ENCODE data around the gene GALNT9. TPM values are rescaled to one million over a fixed set of nuclear protein-coding genes. Genes with fewer than 3 reads are reported as not detected.

Gene GALNT9
- total RNA-seq, 8 experiments from 2014 or later: 0.40 to 23.8 (median 1.3) TPM

GRCh38 chr12:132295101-132295526 is 34.3 kb downstream of the GALNT9 start:
- in situ Hi-C loops (cut with MboI; ENCODE audit: low pct_unique_long_range_greater_than_20kb in 2 of 9, low sequenced_read_pairs in 9 of 9, unreplicated experiment in 9 of 9): no loop called here
- ATAC-seq (replicated peaks in 6 of 8): no peak
- Histone ChIP-seq H3K4me1 (replicated peaks in 1 of 2) (no peaks in the 10 kb centered on the region), H3K4me3 (no peak overlapping the region), H3K27ac (no peak overlapping the region)
- WGBS, 10 experiments: 46 to 80% methylated on average over 3 of the region's 18 CpGs; no CpG with 5 or more reads in 8 of the 10 experiments

- Histone ChIP-seq H3K4me3 (no peak overlapping the region), H3K4me1 (replicated peaks in 1 of 2) (no peaks in the 10 kb centered on the region), H3K27ac (no peak overlapping the region)
- in situ Hi-C loops (cut with MboI; ENCODE audit: low pct_unique_long_range_greater_than_20kb in 2 of 9, low sequenced_read_pairs in 9 of 9, unreplicated experiment in 9 of 9): no loop called here
- WGBS, 10 experiments: 19 to 50% (median 20%) methylated on average over 1 to 4 of the region's 24 CpGs; no CpG with 5 or more reads in 7 of the 10 experiments
- no peak for ATAC-seq (replicated peaks in 6 of 8)
Measured at GRCh38 chr12:132294121-132295034, 35.0 kb downstream of the GALNT9 start.

- ATAC-seq (replicated peaks in 6 of 8): no peak
- H3K4me1 ChIP-seq (replicated peaks in 1 of 2): no peaks in the 10 kb centered on the region
- H3K27ac ChIP-seq: no peak overlapping the region
- 20 to 100% (median 73%) methylated on average over 1 to 11 of the region's 33 CpGs; no CpG with 5 or more reads in 4 of the 10 experiments for WGBS, 10 experiments
- in situ Hi-C loops (cut with MboI; ENCODE audit: low pct_unique_long_range_greater_than_20kb in 2 of 9, low sequenced_read_pairs in 9 of 9, unreplicated experiment in 9 of 9): no loop called here
- H3K4me3 ChIP-seq: no peak overlapping the region
Measured at GRCh38 chr12:132292328-132293319, 36.8 kb downstream of the GALNT9 start.

GRCh38 chr12:132291402-132292175 is 37.8 kb downstream of the GALNT9 start:
- H3K4me1 ChIP-seq (replicated peaks in 1 of 2): no peaks in the 10 kb centered on the region
- in situ Hi-C loops (cut with MboI; ENCODE audit: low pct_unique_long_range_greater_than_20kb in 2 of 9, low sequenced_read_pairs in 9 of 9, unreplicated experiment in 9 of 9): no loop called here
- H3K4me3 ChIP-seq: no peak overlapping the region
- no peak overlapping the region for H3K27ac ChIP-seq
- WGBS, 10 experiments: 48 to 90% (median 73%) methylated on average over 2 to 6 of the region's 30 CpGs; no CpG with 5 or more reads in 7 of the 10 experiments
- no peak for ATAC-seq (replicated peaks in 6 of 8)

- WGBS, 10 experiments: 90 to 91% methylated on average over 4 of the region's 12 CpGs; no CpG with 5 or more reads in 8 of the 10 experiments
Measured at GRCh38 chr12:132290203-132290540, 39.2 kb downstream of the GALNT9 start.

GRCh38 chr12:132289356-132290202 is 39.8 kb downstream of the GALNT9 start:
- H3K4me1 ChIP-seq (replicated peaks in 1 of 2): peaks cover 0 to 10% of the 10 kb centered on the region in 2 donors
- no peak for ATAC-seq (replicated peaks in 6 of 8)
- WGBS, 10 experiments: 5 to 50% (median 17%) methylated on average over 2 to 10 of the region's 19 CpGs; no CpG with 5 or more reads in 2 of the 10 experiments
- no peak overlapping the region for H3K27ac ChIP-seq
- H3K4me3 ChIP-seq: no peak overlapping the region
- in situ Hi-C loops (cut with MboI; ENCODE audit: low pct_unique_long_range_greater_than_20kb in 2 of 9, low sequenced_read_pairs in 9 of 9, unreplicated experiment in 9 of 9): no loop called here

More at GRCh38 chr12:132290203-132290540, 39.2 kb downstream of the GALNT9 start:
- H3K4me3 ChIP-seq: no peak overlapping the region
- ATAC-seq (replicated peaks in 6 of 8): no peak
- no peak overlapping the region for H3K27ac ChIP-seq
- peaks cover 0 to 7% of the 10 kb centered on the region in 2 donors for H3K4me1 ChIP-seq (replicated peaks in 1 of 2)
- in situ Hi-C loops (cut with MboI; ENCODE audit: low pct_unique_long_range_greater_than_20kb in 2 of 9, low sequenced_read_pairs in 9 of 9, unreplicated experiment in 9 of 9): no loop called here

GRCh38 chr12:132288516-132289215 is 40.7 kb downstream of the GALNT9 start:
- no peak for ATAC-seq (replicated peaks in 6 of 8)
- Histone ChIP-seq H3K4me3 (no peak overlapping the region), H3K27ac (no peak overlapping the region), H3K4me1 (replicated peaks in 1 of 2) (peaks cover 0 to 10% of the 10 kb centered on the region in 2 donors)
- 20 to 100% (median 63%) methylated on average over 1 to 28 of the region's 37 CpGs for WGBS, 10 experiments
- in situ Hi-C loops (cut with MboI; ENCODE audit: low pct_unique_long_range_greater_than_20kb in 2 of 9, low sequenced_read_pairs in 9 of 9, unreplicated experiment in 9 of 9): no loop called here

GRCh38 chr12:132287391-132288238 is 41.8 kb downstream of the GALNT9 start:
- no peak for ATAC-seq (replicated peaks in 6 of 8)
- Histone ChIP-seq H3K4me3 (no peak overlapping the region), H3K4me1 (replicated peaks in 1 of 2) (peaks cover 0 to 10% of the 10 kb centered on the region in 2 donors), H3K27ac (no peak overlapping the region)
- WGBS, 10 experiments: 33 to 98% (median 59%) methylated on average over 1 to 8 of the region's 36 CpGs; no CpG with 5 or more reads in 2 of the 10 experiments
- in situ Hi-C loops (cut with MboI; ENCODE audit: low pct_unique_long_range_greater_than_20kb in 2 of 9, low sequenced_read_pairs in 9 of 9, unreplicated experiment in 9 of 9): no loop called here

- in situ Hi-C loops (cut with MboI; ENCODE audit: low pct_unique_long_range_greater_than_20kb in 2 of 9, low sequenced_read_pairs in 9 of 9, unreplicated experiment in 9 of 9): no loop called here
- Histone ChIP-seq H3K4me3 (no peak overlapping the region), H3K27ac (no peak overlapping the region), H3K4me1 (replicated peaks in 1 of 2) (peaks cover 0 to 10% of the 10 kb centered on the region in 2 donors)
- ATAC-seq (replicated peaks in 6 of 8): peak in 3 of 8 experiments; percentile 22 to 47 (median 35)
- WGBS, 10 experiments: 20 to 100% (median 85%) methylated on average over 1 to 7 of the region's 23 CpGs; no CpG with 5 or more reads in 6 of the 10 experiments
Measured at GRCh38 chr12:132286912-132287311, 42.5 kb downstream of the GALNT9 start.

- in situ Hi-C loops (cut with MboI; ENCODE audit: low pct_unique_long_range_greater_than_20kb in 2 of 9, low sequenced_read_pairs in 9 of 9, unreplicated experiment in 9 of 9): no loop called here
- 27 to 100% (median 40%) methylated on average over 1 to 5 of the region's 51 CpGs; no CpG with 5 or more reads in 5 of the 10 experiments for WGBS, 10 experiments
- peak; percentile 74 to 94 (median 84) for ATAC-seq (replicated peaks in 6 of 8)
- no peak overlapping the region for H3K4me3 ChIP-seq
- H3K4me1 ChIP-seq (replicated peaks in 1 of 2): peaks cover 0 to 10% of the 10 kb centered on the region in 2 donors
- H3K27ac ChIP-seq: no peak overlapping the region
Measured at GRCh38 chr12:132285991-132286681, 43.3 kb downstream of the GALNT9 start.
